KG1 (cell line): Measurements from ENCODE around the gene TBATA.

Experiments used
- DNase-seq: peaks from one replicate; lab custom pipeline; 2025; lab: John Stamatoyannopoulos, UW

Gene TBATA

GRCh38 chr10:70785190-70785589 lies at the start of gene TBATA:
TSS of gene TBATA (minus strand) at chr10:70785377. CDS start at chr10:70783379, 1,998 bp downstream.
- DNase-seq = no peak

DNA sequence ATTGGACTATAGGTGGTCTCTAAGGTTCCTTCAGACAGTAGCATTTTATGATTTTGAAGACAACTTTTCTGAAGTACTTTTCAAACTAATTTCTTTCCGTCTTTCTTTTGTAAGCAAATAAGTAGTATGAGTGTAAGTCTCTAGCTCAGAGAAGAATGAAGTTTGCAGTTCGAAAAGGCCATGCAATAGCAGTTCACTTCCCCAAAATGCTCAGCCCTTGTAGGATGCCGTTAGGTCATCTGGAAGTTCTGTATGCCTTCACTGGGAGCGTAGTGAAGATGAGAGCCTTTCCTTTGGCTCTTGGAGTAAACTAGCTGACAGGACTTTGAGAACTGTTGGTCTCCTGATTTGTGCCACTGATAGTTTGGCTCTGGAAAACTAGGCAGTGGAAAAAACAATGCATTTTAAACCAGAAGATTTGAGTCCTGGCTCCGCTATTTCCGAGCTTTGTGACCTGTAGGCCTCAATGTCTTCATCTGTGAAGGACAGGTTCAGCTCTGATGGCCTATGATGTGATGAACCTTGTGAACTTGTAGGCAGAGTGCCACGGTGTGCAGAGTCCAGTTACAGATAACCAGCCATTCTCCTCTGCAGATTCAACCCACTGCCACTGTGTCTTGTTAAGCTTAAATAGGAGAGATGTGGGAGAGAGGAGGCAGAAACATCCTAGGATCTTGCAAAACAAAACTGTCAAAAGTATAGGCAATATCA lies 49.4 kb upstream of the TBATA start:
- no peak for DNase-seq

DNA sequence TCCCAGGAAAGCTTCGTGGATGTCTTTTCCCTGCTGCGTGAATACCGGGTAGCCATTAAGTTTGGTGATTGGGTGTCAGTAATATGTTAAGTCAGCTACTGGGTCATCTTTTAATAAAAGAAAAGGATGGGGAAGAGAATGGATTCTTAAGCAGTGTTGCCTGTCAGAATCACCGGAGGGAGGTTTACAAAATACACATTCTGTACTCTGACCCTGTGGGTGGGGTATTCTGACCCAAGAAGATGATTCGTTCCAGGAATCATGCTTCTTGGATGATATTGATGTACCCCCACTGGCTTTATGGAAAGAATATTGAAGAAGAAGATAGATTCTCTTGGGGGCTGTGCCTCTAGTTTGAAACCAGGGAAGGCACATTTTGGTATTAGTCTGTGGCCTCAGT lies 48.8 kb upstream of the TBATA start:
- no peak for DNase-seq

- no peak for DNase-seq
Observed at GRCh38 chr10:70833601-70834000, 48.4 kb upstream of the TBATA start.

DNA sequence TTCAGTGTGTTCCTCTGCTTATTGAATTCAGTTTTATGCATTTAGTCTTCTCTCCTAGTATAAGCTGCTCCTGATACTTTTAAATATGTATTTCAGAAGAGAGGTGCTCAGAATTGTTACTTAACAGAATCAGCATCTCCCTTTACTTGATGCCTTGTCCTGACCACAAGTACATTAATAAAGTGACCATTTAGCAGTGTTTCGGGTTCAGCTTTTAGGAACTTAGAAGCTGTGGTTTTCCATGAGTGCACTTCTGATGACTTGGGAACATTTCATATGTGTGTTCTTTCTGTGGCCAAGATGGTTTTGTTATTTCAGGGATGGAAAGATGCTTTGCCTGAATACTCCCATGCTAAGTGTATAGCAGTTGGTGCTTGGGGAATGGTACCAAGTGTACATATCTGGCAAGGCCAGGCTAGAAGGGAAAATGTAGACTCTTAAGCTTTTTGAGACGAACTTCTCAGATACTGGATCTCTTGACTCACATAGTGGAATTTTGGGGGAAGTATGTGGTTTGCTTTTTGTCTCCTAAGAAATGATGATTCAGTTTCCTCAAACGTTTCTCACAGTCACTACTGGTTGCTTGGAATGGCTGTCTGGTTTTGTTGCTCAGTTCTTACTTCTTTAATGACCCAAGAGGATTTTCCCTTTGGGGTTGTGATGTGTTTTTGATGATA lies 47.8 kb upstream of the TBATA start:
- peak; percentile 9 for DNase-seq

- DNase-seq = no peak
Observed at GRCh38 chr10:70832221-70832620, 47.0 kb upstream of the TBATA start.

DNA sequence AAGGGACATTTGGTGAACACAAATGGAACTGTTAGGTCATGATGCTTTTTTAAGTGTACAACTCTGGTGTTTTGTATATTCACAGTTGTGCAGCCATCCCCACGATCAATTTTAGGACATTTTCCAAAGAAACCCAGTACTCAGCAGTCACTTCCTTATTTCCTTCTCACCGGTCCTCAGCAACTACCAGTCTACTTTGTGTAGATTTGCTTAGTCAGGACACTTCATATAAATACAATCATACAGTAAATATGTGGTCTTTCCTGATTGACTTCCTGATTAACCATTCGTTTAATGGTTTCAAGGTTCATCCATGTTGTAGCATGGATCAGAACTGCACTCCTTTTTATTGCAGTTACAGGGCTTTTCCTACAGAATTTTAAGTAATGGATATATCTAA lies 45.0 kb upstream of the TBATA start:
- no peak for DNase-seq

- DNase-seq = no peak
Observed at GRCh38 chr10:70829543-70829942, 44.4 kb upstream of the TBATA start.

GRCh38 chr10:70828923-70829322 lies 43.7 kb upstream of the TBATA start:
- no peak for DNase-seq

DNA sequence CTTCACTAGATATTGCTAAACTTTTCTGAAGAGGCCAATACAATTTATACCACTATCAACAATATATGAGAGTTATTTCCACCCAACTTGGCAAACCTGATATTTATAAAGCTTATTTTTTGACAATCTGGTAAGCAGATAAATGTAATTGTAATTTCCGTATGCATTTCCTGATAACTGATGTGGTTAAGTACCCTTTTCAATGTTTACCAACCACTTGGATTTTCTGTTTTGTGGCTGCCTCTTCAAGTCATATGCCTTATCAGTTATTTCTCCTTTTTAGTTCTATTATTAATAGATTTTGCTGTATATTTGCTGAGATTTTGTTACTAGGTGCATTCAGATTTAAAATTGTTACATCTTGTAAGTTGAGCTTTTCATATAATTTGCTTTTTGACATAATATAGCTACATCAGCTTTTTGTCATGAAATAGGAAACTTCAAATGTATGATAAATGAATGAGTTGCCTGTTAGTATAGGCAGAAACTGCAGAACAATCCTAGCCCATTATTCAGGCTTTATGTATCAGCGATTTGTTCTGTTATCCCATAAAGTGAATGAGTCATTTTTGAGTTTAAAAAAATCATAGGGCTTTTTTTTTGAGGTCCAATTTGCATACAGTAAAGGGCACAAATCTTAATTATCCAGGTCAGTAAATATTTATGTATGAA lies 42.0 kb upstream of the TBATA start:
- no peak for DNase-seq

DNA sequence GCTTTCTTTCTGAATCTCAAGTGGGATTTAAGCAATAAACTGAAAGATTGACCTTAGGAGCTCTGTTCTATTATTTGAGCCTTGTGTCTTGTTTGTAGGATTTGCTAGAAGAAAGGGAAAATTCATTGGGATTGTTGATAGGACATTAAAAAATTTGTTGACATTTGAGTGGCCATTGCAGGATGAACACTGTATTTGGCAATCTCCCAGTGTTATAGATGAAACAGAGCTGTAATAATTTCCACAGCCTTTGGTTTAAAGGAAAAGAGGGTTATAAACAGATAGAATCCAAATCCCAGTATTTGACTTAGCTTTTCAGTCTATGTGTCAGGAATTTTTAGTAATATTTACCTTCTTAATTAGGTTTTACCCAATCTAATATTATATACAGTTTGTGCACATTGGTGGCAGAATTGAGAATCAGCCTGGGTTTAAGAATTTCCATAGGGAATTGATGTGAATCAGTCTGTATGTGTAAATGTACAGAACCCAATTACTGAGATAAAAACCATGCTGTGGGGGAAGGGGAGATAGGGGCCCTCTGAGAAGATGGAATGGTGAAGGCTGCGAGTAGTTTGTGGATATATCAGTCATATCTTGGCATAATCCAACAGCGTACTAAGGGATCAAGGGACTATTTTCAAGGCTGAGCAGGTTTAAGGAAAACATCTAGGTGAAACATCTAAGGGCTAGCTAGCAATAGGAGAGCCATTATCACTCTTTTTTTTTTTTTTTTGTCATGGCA lies 37.1 kb upstream of the TBATA start:
- DNase-seq = no peak

GRCh38 chr10:70820976-70821750 lies 36.0 kb upstream of the TBATA start:
- DNase-seq = no peak

DNA sequence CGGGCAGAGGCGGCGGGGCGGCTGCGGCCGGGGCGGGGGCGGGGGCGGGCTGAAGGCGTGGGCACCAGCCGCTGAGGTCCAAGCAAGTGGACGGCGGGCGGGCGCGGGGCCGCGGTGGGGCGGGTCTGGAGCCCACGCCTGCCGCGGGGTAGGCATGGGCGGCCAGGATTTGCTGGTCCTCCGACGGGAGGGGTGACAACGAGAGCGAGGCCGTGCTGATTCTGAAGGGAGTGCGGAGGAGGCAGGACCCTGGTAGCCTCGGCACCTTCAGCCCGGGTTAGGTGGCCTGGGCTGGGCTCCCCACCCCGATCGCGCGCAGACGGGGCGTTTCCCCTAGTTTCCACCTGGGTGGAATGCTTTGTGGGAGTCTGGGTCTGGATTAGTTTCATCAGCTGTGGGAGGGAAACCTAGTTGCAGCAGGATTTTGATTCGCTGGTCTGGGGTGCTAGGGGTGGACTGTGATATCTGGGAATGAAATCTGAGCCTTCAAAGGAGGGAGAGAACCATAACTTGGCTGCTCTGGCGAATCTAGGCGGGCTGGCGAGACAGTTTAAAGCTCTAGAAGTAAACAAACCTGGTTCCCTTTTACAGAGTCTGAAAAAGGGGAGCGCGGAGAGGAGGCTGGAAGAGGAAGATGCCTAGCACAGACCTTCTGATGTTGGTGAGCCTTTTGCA lies 31.2 kb upstream of the TBATA start:
- DNase-seq = no peak

DNA sequence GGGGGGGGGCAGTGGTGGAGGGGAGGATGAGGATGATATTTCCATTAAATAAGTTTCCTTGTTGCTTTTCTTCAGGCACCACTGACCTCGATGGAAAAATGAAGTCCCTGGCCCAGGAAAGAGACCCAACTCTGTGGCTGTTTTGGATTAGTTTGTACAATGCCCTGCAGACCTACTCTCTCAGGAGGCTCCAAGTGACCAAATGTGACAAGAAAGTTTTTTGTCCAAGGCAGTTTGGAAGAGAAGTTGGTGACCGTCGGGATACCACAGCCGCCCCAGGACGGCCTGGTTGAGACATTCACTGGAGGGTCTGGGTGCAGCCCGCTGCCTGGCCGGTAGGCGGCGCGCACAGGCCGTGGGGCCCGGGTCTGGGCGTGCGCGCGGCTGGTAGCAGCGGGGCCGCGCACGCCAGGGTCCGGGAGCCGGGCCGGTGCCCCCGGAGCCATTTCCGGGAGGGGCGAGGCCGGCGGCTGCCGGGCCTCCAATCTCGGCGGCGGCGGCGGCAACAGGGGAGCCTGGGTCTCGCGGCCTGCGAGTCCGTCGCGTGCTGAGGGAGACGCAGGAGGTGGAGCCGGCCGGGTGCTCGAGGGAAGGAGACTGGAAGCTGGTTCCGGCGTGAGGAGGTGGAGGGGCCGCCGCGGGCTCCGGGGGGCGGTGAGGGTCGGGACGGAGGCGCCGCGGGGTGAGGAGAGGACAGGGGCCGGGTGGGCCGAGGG lies 30.5 kb upstream of the TBATA start, which contains the start of gene SGPL1:
SGPL1 (plus strand) TSS at position 445 of the 716 bp plus-strand sequence. CDS start 906 bp downstream, outside the sequence.
- peak; percentile 78 for DNase-seq

GRCh38 chr10:70814126-70814525 lies 28.9 kb upstream of the TBATA start:
- no peak for DNase-seq

GRCh38 chr10:70812814-70813213 lies 27.6 kb upstream of the TBATA start:
- no peak for DNase-seq

DNA sequence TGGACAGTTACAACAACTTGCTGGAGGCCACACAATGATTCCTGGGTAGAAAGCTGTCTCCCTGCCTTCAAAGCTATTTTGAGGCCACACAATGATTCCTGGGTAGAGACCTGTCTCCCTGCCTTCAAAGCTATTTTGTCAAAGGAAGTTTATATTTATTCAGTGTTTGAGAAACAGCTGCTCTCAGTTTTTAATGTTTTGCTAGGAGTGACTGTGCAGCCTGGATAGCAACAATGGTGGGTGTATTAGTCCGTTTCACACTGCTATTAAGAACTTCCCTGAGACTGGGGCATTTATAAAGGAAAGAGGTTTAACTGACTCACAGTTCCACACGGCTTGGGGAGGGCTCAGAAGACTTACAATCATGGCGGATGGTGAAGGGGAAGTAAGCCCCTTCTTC lies 26.7 kb upstream of the TBATA start:
- no peak for DNase-seq

DNA sequence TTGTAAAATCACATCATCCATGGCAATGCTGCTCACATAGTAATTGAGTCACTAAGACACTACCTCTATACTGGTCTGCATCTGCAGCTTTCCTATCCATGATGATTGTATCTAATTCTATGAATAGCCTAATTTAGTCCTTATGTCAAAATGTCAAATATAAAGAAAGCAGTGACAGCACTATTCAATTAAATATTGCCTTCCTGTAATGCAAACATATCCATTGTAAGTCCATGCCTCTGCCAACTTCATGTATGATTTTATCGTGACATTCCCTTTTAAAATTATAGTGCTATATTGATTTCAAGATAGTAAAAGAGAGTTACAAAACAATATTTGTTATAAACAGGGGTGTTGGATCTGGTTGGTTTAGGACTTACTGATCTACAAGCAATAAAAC lies 25.8 kb upstream of the TBATA start:
- no peak for DNase-seq

DNA sequence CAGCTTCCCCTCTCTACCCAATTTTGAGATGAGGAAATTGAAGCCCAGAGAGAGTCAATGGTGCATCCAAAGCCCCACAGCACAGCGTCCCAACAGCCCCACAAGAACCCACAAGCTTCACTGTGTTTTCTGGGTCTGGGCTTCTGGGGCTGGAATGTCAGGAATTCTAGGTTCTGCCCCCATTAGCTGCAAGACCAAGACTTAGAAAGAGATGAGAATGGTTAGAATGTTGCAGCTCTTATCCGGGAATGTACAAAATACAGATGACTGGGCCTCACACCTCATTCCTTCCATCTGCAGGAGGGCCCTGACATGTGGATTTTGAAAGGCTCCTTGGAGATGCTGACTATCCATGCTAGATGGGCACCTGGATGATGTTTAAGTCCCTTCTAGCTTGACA lies 24.5 kb upstream of the TBATA start:
- DNase-seq = no peak

- DNase-seq = no peak
Observed at GRCh38 chr10:70809011-70809611, 23.9 kb upstream of the TBATA start.
